GM21390 (cell line): Measurements from ENCODE around the gene SUGCT.

Experiments
- ATAC-seq: cut with Tn5 transposase; IDR thresholded peaks from one replicate; pipeline ENCODE4 v1.9.1; 2021; ENCODE audit not compliant: unreplicated experiment

Gene SUGCT

GRCh38 chr7:40507166-40507565 lies 372.4 kb downstream of the SUGCT start:
- ATAC-seq = no peak

GRCh38 chr7:40509287-40509996 lies 374.6 kb downstream of the SUGCT start:
- no peak for ATAC-seq

GRCh38 chr7:40516376-40516775 lies 381.6 kb downstream of the SUGCT start:
- ATAC-seq = no peak

DNA sequence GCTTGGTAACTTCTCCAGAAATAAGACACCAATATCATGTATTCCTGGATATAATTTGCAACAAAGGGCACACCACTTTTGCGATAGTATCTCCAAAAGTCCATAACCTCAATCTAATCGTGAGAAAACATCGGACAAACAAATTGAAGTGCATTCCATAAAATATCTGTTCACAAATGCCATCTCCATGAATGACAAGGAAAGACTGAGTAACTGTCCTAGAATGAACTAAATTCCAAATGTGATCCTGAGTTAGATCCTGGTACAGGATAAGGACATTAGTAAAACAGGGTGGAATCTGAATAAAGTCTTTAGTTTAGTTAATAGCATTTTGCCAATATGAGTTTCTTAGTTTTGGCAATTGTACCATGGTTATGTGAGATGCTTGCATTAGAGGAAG lies 384.2 kb downstream of the SUGCT start:
- no peak for ATAC-seq

DNA sequence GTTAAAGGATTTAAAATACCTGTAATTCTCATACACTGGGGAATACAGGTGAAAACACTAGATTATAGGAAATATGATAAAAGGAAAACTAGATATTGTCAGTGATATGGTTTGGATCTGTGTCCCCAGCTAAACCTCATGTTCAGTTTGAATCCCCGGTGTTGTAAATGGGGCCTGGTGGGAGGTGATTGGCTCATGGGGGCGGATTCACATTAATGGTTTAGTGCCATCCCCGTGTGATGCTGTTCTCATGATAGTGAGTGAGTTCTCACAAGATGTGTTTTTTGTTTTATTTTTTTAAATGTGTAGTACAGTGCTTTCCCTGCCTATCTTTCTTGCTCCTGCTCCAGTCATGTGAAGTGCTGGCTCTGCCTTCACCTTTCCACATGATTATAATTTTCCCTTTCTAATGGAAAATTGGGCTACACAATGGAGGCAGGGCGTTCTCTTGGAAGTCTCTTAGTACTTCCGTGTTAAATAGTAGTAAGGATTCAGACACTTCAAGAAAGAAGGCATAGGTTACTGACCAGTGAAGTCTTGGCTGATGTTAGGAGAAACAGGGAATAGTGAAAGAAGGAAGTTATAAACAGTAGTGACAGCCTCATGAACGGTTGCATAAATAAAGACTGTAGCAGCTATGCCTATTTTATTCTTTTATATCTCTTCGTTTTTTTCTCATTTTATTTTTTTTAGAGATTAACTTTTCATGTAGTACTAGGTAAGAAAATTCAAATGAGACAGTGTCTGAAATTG lies 386.4 kb downstream of the SUGCT start:
- no peak for ATAC-seq

DNA sequence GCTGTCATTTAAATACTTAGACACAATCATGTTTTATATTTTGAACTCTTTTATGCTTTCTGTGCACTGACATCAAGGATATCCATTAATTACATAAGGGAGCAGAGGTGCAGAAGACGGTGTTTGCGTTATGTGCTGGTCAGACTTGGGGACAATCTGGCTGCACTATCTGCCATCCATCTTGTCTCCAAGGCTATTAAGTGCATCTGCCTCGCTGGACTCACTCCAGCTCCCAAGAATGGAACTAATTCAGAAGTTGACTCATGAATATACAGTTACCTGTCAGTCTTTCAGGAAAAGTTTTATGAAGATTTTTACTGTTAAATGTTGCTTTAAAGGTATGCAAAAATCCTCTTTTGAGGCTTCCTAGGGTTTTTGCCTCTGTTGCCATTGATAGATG lies 391.0 kb downstream of the SUGCT start:
- no peak for ATAC-seq

DNA sequence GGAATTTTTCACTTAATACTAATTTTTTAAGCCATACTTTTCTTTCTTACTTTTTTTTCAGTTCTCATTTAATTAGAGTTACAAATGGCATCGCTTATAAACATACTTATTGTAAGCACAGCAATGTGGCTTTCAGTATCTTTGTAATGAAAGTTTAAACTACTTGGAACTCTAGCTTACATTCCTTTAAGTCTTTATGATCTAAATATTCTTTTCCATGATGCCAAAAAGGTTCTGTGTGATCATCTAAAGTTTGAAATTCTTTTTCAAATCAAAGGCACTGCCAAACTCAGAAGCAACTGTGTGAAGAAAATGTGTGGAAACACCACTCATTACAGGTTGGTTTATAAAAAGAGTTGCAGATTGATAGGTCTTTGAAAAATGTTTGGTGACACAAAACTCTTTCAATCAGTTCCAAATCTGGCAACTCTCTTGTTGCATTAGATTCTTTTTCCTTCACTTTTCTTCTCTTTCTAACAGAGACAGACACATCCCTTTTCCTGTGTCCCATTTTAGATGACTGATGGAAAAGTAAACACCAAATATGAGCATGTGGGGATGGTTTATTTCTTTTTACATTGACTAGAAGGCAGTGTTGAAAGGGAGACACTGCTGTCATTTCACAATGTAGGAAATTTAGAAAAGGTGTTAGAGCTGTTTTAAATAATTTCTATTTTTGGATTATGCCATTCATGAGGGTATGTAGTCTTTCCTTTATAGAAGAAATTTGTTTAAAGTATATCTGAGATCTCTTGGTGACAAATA lies 392.3 kb downstream of the SUGCT start:
- no peak for ATAC-seq

DNA sequence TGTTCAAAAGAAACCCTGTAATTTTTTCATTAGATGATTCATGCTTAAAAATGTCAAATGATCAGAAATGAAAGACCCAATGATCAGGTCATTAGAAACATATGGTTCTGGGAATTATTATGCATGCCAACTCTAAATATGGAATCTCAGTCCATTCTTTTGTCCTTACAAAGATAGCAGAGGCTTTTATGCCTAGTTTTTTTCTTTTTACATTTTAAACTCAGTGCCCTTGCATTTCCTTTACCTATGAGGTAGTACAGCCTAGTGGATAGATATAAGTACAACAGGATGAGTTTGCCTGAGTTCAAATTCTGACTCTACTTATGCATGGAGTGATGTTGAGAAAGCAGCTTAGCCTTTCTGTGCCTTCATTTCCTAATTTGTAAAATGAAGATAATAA lies 392.9 kb downstream of the SUGCT start:
- ATAC-seq = no peak

- no peak for ATAC-seq
These were observed 395.5 kb downstream of the SUGCT start for GRCh38 chr7:40530292-40530691.

DNA sequence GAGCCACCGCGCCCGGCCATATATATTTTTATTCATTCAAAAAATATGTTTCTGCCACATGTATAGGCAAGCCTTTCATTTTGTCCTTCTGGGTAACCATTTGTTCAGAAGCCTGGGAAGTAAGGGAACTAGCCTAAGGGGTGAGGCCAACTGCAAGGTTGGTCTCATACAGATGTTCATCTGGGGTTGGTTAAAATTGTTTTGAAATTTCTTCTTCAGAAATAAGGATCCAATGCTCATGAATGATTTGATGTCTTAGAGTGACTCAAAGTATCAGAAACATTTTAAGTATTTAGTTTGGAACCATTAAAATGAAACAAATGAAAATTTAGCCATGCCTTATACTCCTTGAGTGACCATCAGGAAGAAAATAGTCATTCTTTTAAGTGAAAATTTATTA lies 397.2 kb downstream of the SUGCT start:
- ATAC-seq = no peak

- ATAC-seq = no peak
These were observed 400.9 kb downstream of the SUGCT start for GRCh38 chr7:40535678-40536077.

- ATAC-seq = no peak
These were observed 401.6 kb downstream of the SUGCT start for GRCh38 chr7:40536421-40536820.

- no peak for ATAC-seq
These were observed 403.5 kb downstream of the SUGCT start for GRCh38 chr7:40538281-40538680.

GRCh38 chr7:40541336-40541735 lies 406.5 kb downstream of the SUGCT start:
- ATAC-seq = no peak

GRCh38 chr7:40542982-40543741 lies 408.4 kb downstream of the SUGCT start:
- ATAC-seq = no peak

DNA sequence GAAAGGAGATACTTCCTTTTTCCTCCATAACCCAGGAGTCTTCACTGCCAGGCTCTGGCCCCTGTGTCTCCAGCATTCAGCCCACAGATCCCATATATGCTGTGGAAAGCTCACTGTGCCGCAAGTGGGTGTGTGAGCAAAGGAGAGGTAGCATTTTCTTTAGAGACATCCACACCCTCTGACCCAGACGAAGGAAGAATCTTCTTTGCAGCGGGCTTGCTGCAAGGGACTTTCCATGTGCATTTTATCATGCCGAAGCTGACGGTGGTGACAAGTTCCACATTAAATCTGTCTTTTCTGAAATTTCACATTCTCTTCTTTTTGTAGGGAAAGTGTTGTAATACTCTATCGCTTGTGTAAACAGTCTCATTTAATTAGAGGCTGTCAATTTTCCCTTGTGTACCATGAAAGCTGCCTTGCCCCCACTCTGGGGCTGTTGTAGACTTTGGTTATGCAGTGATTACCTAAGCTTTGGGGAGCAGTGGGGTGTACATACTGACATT lies 409.5 kb downstream of the SUGCT start:
- no peak for ATAC-seq

- ATAC-seq = no peak
These were observed 410.1 kb downstream of the SUGCT start for GRCh38 chr7:40544871-40545303.

DNA sequence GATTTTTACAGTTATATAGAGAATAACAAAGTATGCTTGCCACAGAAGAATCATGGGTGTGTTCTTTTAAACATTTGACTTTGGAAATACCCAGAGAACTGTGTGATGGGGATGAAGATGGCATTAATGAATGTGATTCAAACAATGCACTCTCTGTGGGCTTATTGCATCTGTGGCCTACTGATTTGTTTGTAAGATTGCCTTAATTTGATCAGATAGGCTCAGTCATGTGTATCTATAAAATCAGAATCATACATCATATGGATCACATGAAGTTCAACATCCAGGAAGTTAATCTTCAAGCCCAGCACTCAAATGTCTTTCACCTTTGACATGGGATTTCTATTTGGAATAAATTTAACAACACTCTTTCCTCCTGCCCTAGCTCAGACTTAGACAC lies 410.9 kb downstream of the SUGCT start:
- no peak for ATAC-seq

DNA sequence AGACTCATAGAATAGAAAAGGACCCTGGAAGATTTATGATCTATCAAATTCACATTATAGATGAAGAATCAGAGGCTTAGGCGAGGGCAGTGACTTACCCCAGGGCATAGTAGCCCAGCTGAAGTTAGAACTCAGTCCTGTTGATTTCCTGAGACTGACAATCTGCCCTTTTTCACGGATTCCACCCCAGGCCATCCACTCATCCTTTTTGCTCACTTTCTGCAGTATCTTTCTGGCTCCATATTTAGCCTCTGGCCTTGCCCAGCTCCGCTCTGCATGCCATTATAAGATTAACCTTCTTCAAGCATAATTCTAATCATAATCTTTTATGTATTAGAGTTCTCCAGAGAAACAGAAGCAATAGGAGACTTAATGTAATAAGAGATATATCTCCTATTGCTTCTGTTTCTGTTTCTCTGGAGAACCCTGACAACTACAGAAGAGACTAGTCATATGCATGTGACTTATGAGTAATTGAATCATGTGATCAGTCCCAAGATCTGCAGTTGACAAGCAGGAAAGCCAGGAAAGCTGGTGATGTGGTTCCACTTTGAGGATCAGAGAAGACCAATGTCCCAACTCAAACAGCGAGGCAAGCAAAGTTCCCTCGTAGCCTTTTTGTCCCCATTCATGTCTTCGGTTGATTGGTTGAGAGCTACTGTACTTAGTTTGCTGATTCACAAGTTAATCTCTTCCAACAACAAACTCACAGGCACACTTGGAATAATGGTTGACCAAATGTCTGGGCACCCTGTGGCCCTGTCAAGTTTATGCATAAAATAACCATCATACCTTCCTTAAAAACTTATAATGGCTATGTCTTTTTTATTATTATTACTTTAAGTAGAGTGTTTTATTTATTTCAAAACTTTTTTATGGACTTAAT lies 412.1 kb downstream of the SUGCT start:
- ATAC-seq = no peak
